GM12801 (cell line): ENCODE data around the gene ARHGAP6.

Source experiments
- CTCF ChIP-seq: IDR thresholded peaks from one replicate; pipeline ENCODE4 v1.5.1; 2011; ENCODE audit warnings: control low read depth; ENCODE audit not compliant: insufficient read length; ENCODE audit errors: extremely low read depth

ARHGAP6 gene

GRCh38 chrX:11119313-11119943 lies 546.3 kb downstream of the ARHGAP6 start:
- TF ChIP-seq CTCF, result no peak

GRCh38 chrX:11117745-11118144 lies 548.0 kb downstream of the ARHGAP6 start:
- TF ChIP-seq CTCF, result no peak

- no peak for TF ChIP-seq CTCF
Observed at GRCh38 chrX:11113731-11114130, 552.0 kb downstream of the ARHGAP6 start.

- TF ChIP-seq CTCF, result no peak
Observed at GRCh38 chrX:11111947-11112346, 553.8 kb downstream of the ARHGAP6 start.

- TF ChIP-seq CTCF, result no peak
Observed at GRCh38 chrX:11111037-11111851, 554.5 kb downstream of the ARHGAP6 start, which contains the start of gene HCCS. Gene HCCS (plus strand): TSS chrX:11111332. CDS start chrX:11112061, 729 bp downstream.

- TF ChIP-seq CTCF, result no peak
Observed at GRCh38 chrX:11109968-11110367, 555.8 kb downstream of the ARHGAP6 start.

- TF ChIP-seq CTCF, result no peak
Observed at GRCh38 chrX:11108253-11108941, 557.3 kb downstream of the ARHGAP6 start.
